SK-N-DZ (cell line): ENCODE measurements around the gene SLC25A22.

ENCODE experiments used
- DNase-seq: peaks from one replicate; pipeline ENCODE4 v3.0.0-alpha.2; 2015; ENCODE audit warnings: low spot score

SLC25A22 gene

DNA sequence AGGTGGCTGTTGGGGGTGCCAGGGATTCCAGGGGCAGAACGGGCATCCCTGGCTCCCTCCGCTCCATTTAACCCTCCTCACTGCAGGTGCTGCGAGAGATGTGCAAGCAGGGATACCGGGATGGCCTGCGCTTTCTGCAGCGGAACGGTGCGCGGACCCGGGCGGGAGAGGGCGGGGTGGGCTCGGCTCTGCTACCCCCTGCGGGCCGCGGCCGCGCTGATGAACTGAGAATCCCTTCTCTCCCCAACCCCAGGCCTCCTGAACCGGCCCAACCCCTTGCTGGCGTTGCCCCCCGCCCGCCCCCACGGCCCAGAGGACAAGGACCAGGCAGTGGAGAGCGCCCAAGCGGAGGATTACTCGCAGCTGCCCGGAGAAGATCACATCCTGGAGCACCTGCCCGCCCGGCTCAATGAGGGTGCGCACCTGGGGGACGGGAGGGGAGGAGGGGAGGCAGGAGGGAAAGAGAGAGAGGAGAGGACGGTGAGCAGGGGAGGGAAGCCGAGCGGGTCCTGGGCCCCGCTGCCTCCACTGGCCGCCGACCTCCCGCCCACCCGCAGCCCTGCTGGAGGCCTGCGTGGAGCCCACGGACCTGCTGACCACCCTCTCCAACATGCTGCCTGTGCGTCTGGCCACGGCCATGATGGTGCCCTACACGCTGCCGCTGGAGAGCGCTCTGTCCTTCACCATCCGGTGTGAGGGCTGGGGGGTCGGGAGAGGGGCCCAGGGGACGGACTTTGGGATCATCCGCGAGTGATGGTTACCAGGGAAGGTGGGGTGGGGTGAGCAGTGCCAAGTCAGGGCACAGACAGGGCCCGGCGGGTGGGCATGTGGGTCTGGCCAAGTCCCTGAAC is 25.6 kb upstream of the SLC25A22 start:
- no peak for DNase-seq

GRCh38 chr11:821512-822371 is 23.7 kb upstream of the SLC25A22 start:
- no peak for DNase-seq

DNA sequence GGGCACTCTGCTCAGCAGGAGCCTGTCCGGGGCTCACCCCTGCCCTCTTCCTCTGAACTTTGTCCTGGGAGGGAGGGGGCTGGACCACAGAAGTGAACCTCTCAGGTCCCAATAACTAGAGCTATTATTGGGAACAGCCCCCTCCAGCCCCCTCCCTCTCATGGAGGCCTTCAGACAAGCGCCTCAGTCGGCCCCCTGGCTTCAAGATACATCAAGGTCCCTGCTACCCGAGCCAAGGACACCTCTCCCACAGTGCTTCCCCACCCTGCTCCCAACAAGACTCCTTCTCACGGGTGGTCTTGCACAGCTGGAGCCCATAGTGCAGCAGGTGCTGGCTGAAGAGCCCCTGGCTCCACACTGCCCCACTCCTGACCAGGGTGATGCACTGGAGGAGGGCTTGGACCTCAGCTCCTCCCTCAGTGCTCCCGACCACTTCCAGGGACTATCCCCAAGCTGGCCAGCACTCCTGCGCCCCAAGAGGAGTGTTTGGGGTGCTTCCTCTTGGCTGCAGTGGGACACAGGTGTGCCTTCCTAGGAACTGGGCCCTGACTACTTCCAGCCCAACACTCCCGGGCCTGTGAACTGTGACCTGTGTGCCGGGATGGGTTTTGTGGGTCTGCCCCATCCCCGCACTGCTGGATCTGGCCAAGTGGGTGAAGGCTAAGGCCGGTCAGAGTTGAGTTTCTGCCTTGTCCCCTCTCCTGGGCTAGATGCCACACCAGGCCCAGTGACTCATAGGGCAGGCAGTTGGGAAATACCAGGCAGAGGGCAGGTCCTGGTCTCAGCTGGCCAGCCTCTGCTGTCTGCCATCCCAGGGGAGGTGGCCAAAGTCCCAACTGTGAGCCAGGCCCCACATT is 22.8 kb upstream of the SLC25A22 start:
- DNase-seq = no peak

- peak; percentile 84 for DNase-seq
These were observed 22.0 kb upstream of the SLC25A22 start for GRCh38 chr11:819943-820649.

GRCh38 chr11:819129-819931 is 21.2 kb upstream of the SLC25A22 start:
- DNase-seq = peak; percentile 84

- DNase-seq = no peak
These were observed 20.5 kb upstream of the SLC25A22 start, which contains the start of gene PNPLA2 for GRCh38 chr11:818396-819128. Gene PNPLA2 (plus strand): TSS chr11:818914. CDS start chr11:819719, 805 bp downstream.

GRCh38 chr11:816433-816779 is 18.3 kb upstream of the SLC25A22 start:
- no peak for DNase-seq

DNA sequence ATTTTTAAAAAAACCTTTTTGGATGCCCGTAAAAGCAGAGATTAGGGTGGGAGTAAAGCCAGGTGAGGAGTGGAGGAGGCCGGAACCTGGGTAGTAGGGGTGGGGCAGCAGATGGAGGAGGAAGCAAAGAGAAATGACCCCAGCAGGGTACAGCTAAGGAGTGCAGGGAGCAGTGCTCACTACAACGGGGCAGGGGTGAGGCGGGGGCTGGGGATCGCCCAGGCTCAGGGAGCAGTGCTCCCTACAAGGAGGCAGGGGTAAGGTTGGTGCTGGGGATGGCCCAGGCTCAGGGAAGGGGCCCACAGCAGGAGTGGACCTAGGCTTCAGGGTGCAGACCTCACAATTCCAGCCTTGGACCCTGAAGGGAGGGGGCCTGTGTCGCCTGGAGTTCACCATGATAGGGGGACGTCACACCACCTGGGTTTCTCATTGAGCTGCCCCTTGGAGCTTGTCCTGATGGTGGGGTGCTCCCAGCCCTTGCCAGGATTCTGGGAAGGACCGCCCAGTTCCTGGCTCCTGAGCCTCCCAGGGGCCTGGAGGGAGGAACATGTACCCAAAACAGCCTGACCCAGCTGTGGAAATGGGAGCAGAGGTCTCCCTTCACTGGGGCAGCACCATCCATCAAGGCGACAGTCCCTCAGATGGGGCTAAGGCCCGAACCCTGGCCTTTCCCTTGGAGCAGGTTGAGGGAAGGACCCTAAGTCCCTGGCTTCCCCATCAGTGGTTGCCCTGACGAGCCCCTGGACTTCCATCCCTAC is 17.8 kb upstream of the SLC25A22 start:
- no peak for DNase-seq

GRCh38 chr11:813456-814096 is 15.5 kb upstream of the SLC25A22 start:
- DNase-seq = no peak

- DNase-seq = no peak
These were observed 15.0 kb upstream of the SLC25A22 start for GRCh38 chr11:813072-813455.

DNA sequence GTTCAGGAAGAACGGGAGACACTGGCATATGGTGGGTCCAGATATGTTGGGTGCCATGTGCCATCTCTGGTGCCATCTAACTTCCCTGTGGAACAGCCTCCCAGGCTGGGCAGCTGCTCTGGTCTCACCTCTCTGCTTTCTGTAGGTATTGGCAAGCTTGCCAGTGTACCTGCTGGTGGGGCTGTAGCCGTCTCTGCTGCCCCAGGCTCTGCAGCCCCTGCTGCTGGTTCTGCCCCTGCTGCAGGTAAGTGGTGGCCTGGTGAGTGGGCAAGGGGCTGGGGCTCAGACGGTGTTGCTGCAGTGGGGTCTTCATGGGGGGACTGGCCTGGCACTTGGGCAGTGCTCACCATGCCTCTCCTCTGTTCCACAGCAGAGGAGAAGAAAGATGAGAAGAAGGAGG is 14.3 kb upstream of the SLC25A22 start:
- no peak for DNase-seq

DNA sequence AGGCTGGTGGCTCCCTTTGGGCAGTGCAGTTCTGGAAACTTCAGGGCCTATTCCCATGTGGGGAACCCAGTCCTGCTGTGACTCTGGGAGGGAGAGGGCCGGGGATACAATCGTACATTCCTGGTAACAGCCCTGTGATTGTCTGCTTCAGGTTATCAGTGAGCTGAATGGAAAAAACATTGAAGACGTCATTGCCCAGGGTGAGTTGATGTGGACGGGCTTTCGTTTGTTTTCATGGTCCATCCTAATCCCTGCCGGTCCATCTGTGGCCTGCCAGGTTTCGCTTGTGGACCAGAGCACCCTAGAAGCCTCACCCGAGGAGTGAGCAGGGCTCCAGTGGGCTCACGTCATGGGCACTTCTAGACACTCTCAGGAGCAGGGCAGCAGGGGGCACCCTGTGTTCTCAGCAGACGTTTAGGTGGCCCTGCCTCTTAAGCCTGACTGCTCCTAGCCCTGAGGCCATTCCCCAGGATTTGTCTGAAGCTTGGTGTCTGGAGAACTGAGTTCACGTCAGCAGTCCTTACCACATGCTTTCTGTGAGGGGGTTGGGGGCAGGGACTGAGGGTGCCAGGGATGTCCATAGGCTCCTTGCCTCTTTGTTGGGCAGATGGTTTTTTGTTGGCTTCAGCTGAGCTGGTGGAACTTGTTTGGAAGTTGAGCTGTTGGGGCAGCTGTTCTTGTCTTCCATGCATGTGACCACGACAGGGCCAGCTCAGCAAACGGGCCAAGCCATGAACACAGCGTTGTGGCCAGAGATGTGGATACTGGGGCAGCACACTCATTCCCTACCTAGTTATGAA is 13.6 kb upstream of the SLC25A22 start:
- DNase-seq = no peak

GRCh38 chr11:810040-810567 is 12.0 kb upstream of the SLC25A22 start:
- DNase-seq = no peak

DNA sequence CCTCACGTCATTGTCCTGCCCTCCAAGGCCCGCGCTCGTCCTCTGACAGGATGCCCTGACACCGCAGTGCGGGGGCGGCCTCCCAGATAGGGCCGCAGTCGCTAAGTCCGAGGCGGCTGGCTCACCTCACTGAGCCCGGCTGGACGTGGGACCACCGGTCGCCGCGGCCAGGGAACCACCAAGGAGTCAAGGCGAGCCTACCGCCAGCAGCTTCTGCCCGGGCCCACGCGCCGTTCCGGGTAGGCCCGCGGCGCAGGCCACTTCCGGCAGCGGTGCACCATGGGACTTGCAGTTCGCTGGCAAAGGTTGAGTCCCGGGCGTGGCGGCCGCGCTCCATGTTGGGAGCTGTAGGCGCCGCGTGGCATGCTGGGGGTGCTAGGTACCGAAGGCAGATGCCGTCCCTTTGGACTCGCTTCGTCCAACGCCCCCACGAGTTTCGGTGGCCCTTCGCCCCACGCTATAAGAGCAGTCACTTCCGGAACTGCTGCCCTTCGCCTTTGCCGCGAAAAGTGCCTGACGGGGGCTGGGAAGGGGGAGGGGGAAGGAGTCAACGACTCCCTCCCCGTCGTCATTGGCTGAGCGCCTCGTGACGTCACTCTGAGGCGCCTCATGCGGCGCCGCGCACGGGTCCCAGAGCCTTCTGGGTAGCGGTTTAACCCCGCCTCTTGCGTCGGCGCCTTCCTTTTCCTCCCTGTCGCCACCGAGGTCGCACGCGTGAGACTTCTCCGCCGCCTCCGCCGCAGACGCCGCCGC is 11.4 kb upstream of the SLC25A22 start, which contains the start of gene RPLP2:
Gene RPLP2, plus strand, starts transcription at position 681 of the 753 bp plus-strand sequence. CDS start 268 bp downstream, outside the sequence.
- DNase-seq = peak; percentile 97

- DNase-seq = no peak
These were observed 10.6 kb upstream of the SLC25A22 start for GRCh38 chr11:808427-809286.
